Neural crest cell (in vitro differentiated cells): ENCODE measurements around the gene SH3PXD2A. TPM values are rescaled to one million over a fixed set of nuclear protein-coding genes. Genes with fewer than 3 reads are reported as not detected.

ENCODE experiments used
- DNase-seq: peaks from one replicate; pipeline ENCODE4 v3.0.0; 2021; ENCODE audit warnings: low read depth, mixed read lengths, low spot score
- H3K27ac Mint-ChIP-seq: one replicate; pipeline ENCODE4 v1.8.0; 2021; ENCODE audit warnings: mild to moderate bottlenecking, mixed read lengths; ENCODE audit not compliant: unreplicated experiment
- H3K27me3 Mint-ChIP-seq: 2 replicates; pipeline ENCODE4 v1.8.0; 2021; ENCODE audit warnings: low read depth, mild to moderate bottlenecking, mixed read lengths
- H3K36me3 Mint-ChIP-seq: 2 replicates; pipeline ENCODE4 v1.8.0; 2021; ENCODE audit warnings: low read depth, mild to moderate bottlenecking, mixed read lengths
- H3K4me1 Mint-ChIP-seq: 2 replicates; pipeline ENCODE4 v1.8.0; 2021; ENCODE audit warnings: mixed read lengths
- H3K4me3 Mint-ChIP-seq: one replicate; pipeline ENCODE4 v1.8.0; 2021; ENCODE audit warnings: mild to moderate bottlenecking, mixed read lengths
- H3K9me3 Mint-ChIP-seq: 2 replicates; pipeline ENCODE4 v1.8.0; 2021; ENCODE audit warnings: mixed read lengths
- CTCF ChIP-seq: fragments of 200-600 bp; sonication (generic); conservative IDR thresholded peaks from 2 replicates; pipeline ENCODE4 v1.5.0; 2021; ENCODE audit warnings: antibody characterized with exemption, mild to moderate bottlenecking
- total RNA-seq: library from RNA; stranded (reverse); gene quantifications from 2 replicates; pipeline ENCODE4 v1.2.1, GENCODE V29; 2021

SH3PXD2A gene
- total RNA-seq, 1 donor from 2014 or later, result 22.8 TPM

GRCh38 chr10:103545366-103545765, 310.0 kb downstream of the SH3PXD2A start:
- DNase-seq, result no peak
- no peak overlapping the region for H3K27ac Mint-ChIP-seq
- peaks cover 16% of the 10 kb centered on the region for H3K4me1 Mint-ChIP-seq
- no peak overlapping the region for H3K4me3 Mint-ChIP-seq
- no peak for TF ChIP-seq CTCF
- no peaks in the 10 kb centered on the region for H3K36me3 Mint-ChIP-seq
- H3K27me3 Mint-ChIP-seq, result peaks cover 7% of the 10 kb centered on the region
- H3K9me3 Mint-ChIP-seq, result no peaks in the 10 kb centered on the region

- no peak overlapping the region for H3K27ac Mint-ChIP-seq
Measured at GRCh38 chr10:103544657-103545310, 310.6 kb downstream of the SH3PXD2A start.

More at GRCh38 chr10:103544657-103545310, 310.6 kb downstream of the SH3PXD2A start:
- DNase-seq, result no peak
- no peak overlapping the region for H3K4me3 Mint-ChIP-seq
- peaks cover 8% of the 10 kb centered on the region for H3K27me3 Mint-ChIP-seq
- H3K36me3 Mint-ChIP-seq, result no peaks in the 10 kb centered on the region
- peaks cover 16% of the 10 kb centered on the region for H3K4me1 Mint-ChIP-seq
- no peak for TF ChIP-seq CTCF
- no peaks in the 10 kb centered on the region for H3K9me3 Mint-ChIP-seq

Other genes with a start within 250 kb of the SH3PXD2A start
- 11.9 and 13.2 TPM in 2 replicates for gene STN1, start 62.6 kb upstream of the SH3PXD2A start, total RNA-seq
- gene SLK, start 111.6 kb upstream of the SH3PXD2A start, total RNA-seq, result 28.4 and 30.0 TPM in 2 replicates
- not detected in 2 replicates for gene COL17A1, start 230.3 kb upstream of the SH3PXD2A start, total RNA-seq